GM12878 (cell line): ENCODE measurements around the gene KRTAP10-10. TPM values are rescaled to one million over a fixed set of nuclear protein-coding genes. Genes with fewer than 3 reads are reported as not detected.

Experiments
- ATAC-seq: fragments of 200-7000 bp; cut with Tn5 transposase; 3 replicates; pipeline ENCODE4 v1.9.1; 2020; ENCODE audit warnings: mild to moderate bottlenecking, moderate library complexity
- BruUV-seq: library from RNA; stranded (reverse); fragments of 400-500 nt; replicated peaks from 2 replicates; lab custom pipeline; 2021; lab: Mats Ljungman, UMichigan
- CTCF ChIA-PET: fragments of 300-600 bp; sonication (Branson Sonifier 250); formaldehyde crosslinking; extraction: SDS; loops from one replicate; lab custom pipeline; 2021; ENCODE audit warnings: inconsistent platforms; lab: Yijun Ruan, JAX
- POLR2A ChIA-PET: fragments of 350-600 bp; formaldehyde crosslinking; extraction: SDS; loops from one replicate; lab custom pipeline; 2021; ENCODE audit warnings: inconsistent platforms; lab: Charles Lee
- RAD21 ChIA-PET: fragments of 300-600 bp; sonication (Branson Sonifier 250); formaldehyde crosslinking; loops from one replicate; lab custom pipeline; 2023; ENCODE audit warnings: antibody characterized with exemption; ENCODE audit not compliant: unreplicated experiment; lab: Charles Lee
- SMC1A ChIA-PET: fragments of 300-600 bp; sonication (Branson Sonifier 250); formaldehyde crosslinking; loops from one replicate; lab custom pipeline; 2023; ENCODE audit not compliant: unreplicated experiment, uncharacterized antibody; lab: Charles Lee
- DNase-seq: peaks from one replicate; pipeline ENCODE4 v3.0.0-alpha.2; 2011; ENCODE audit warnings: low read depth, low spot score
- FAIRE-seq: peaks from 3 replicates; lab custom pipeline; 2011; peaks lifted over from hg19 to GRCh38; lab: Jason Lieb, UNC
- H2AFZ ChIP-seq: 2 replicates; pipeline ENCODE4 v1.6.0; 2011; ENCODE audit warnings: low read depth, low read length, control low read depth; ENCODE audit not compliant: control insufficient read depth
- H3K27ac ChIP-seq: 2 replicates; pipeline ENCODE4 v1.5.1; 2011; ENCODE audit warnings: control low read depth; ENCODE audit not compliant: control insufficient read depth, insufficient read depth
- H3K27me3 ChIP-seq, 2 experiments: replicated peaks in 1 of 2; 2 replicates each; pipeline versions ENCODE4 v1.6.0 to v1.6.1; 2011; ENCODE audit warnings: low read length in 1 of 2; ENCODE audit not compliant: control insufficient read depth in 2 of 2, insufficient read depth in 2 of 2
- H3K36me3 ChIP-seq, 2 experiments: 2 replicates each; pipeline ENCODE4 v1.5.1; 2011; ENCODE audit warnings: low read length in 1 of 2; ENCODE audit not compliant: control insufficient read depth in 2 of 2, insufficient read depth in 2 of 2
- H3K4me1 ChIP-seq: 2 replicates; pipeline ENCODE4 v1.6.1; 2011; ENCODE audit warnings: mild to moderate bottlenecking, low read length, moderate library complexity, mixed read lengths; ENCODE audit not compliant: control insufficient read depth, insufficient read depth
- H3K4me2 ChIP-seq: 2 replicates; pipeline ENCODE4 v1.6.0; 2011; ENCODE audit warnings: control low read depth; ENCODE audit not compliant: control insufficient read depth, insufficient read depth
- H3K4me3 ChIP-seq: fragments of 200-600 bp; sonication (generic); 2 replicates; pipeline ENCODE4 v1.5.1; 2016
- H3K79me2 ChIP-seq: 2 replicates; pipeline ENCODE4 v1.6.0; 2011; ENCODE audit warnings: low read length; ENCODE audit not compliant: control insufficient read depth, insufficient read depth
- H3K9ac ChIP-seq: 2 replicates; pipeline ENCODE4 v1.8.0; 2011; ENCODE audit warnings: low read length, control low read depth, mixed read lengths; ENCODE audit not compliant: control insufficient read depth, insufficient read depth
- H3K9me3 ChIP-seq: replicated peaks from 3 replicates; pipeline ENCODE4 v1.5.1; 2011; ENCODE audit warnings: mild to moderate bottlenecking, low read length; ENCODE audit not compliant: control insufficient read depth, insufficient read depth
- H4K20me1 ChIP-seq: 2 replicates; pipeline ENCODE4 v1.6.0; 2011; ENCODE audit not compliant: control insufficient read depth, insufficient read depth
- BMI1 ChIP-seq: fragments of 450-650 bp; IDR thresholded peaks from 2 replicates; pipeline ENCODE4 v1.6.1; 2016; ENCODE audit warnings: mild to moderate bottlenecking, moderate library complexity, borderline replicate concordance
- CHD1 ChIP-seq: IDR thresholded peaks from 2 replicates; pipeline ENCODE4 v1.6.1; 2012; ENCODE audit warnings: low read depth, low read length, improper control_type of control experiment
- ESRRA ChIP-seq: IDR thresholded peaks from 2 replicates; pipeline ENCODE4 v1.6.1; 2012; ENCODE audit warnings: mild to moderate bottlenecking, low read length, improper control_type of control experiment
- ETV6 ChIP-seq, 2 experiments: fragments of 450-650 bp in 1 of 2; IDR thresholded peaks in 1 of 2; conservative IDR thresholded peaks in 1 of 2; 2 replicates each; pipeline ENCODE4 v1.6.1; 2014; ENCODE audit warnings: antibody characterized with exemption in 1 of 2, borderline replicate concordance in 1 of 2, low read depth in 1 of 2, mild to moderate bottlenecking in 1 of 2, moderate library complexity in 1 of 2
- MTA2 ChIP-seq: fragments of 450-650 bp; IDR thresholded peaks from 2 replicates; pipeline ENCODE4 v1.6.1; 2016; ENCODE audit warnings: low read depth, mild to moderate bottlenecking, moderate library complexity
- MYC ChIP-seq: IDR thresholded peaks from 2 replicates; pipeline ENCODE4 v1.6.1; 2011; ENCODE audit warnings: mild to moderate bottlenecking, low read length, moderate library complexity, inconsistent platforms; ENCODE audit not compliant: insufficient read depth, insufficient replicate concordance, insufficient read length, severe bottlenecking
- NFIC ChIP-seq: IDR thresholded peaks from 2 replicates; pipeline ENCODE4 v1.6.1; 2012; ENCODE audit warnings: low read depth, mild to moderate bottlenecking, inconsistent platforms, low read length, moderate library complexity
- RB1 ChIP-seq: fragments of 450-650 bp; formaldehyde crosslinking; IDR thresholded peaks from 2 replicates; pipeline ENCODE4 v1.6.1; 2017; ENCODE audit warnings: mild to moderate bottlenecking, borderline replicate concordance
- SMARCA5 ChIP-seq: fragments of 450-650 bp; IDR thresholded peaks from 2 replicates; pipeline ENCODE4 v1.6.1; 2017; ENCODE audit warnings: mild to moderate bottlenecking
- STAT1 ChIP-seq: fragments of 450-650 bp; conservative IDR thresholded peaks from 2 replicates; pipeline ENCODE4 v1.6.1; 2014; ENCODE audit warnings: antibody characterized with exemption, mild to moderate bottlenecking
- WGBS: methylation state at CpG from one replicate; pipeline ENCODE4 v1.1.6; 2016; ENCODE audit warnings: low lambda C conversion rate; ENCODE audit not compliant: insufficient replicate concordance, insufficient coverage; ENCODE audit errors: missing lambda C conversion rate; 5-methylcytosine and 5-hydroxymethylcytosine counted together
- in situ Hi-C: fragments of 300-500 bp; cut with MboI; formaldehyde crosslinking; loops from 9 replicates; pipeline ENCODE4 v1.14.3; 2018; ENCODE audit warnings: mixed read lengths
- intact Hi-C: fragments of 100-400 bp; cut with micrococcal nuclease; formaldehyde crosslinking; loops from one replicate; pipeline ENCODE4 v1.14.2; 2022; ENCODE audit not compliant: unreplicated experiment
- polyA plus RNA-seq, 11 experiments: library from polyadenylated mRNA; depleted of rRNA in 4 of 11; unstranded in 6 of 11; stranded (reverse) in 5 of 11; fragments of >200 nt; fragmentation: Nextera tagmentation in 4 of 11; fragmentation: Illumina TruSeq in 1 of 11; extraction: Ambion mirVana in 4 of 11; extraction: Trizol in 1 of 11; gene quantifications; 1 replicate in 1 of 11; 2 replicates in 10 of 11; pipeline versions ENCODE4 v1.2.1 to v1.2.3, GENCODE V29; 2011 to 2016; ENCODE audit warnings: inconsistent platforms in 2 of 11, missing spikeins in 2 of 11, low read depth in 1 of 11
- total RNA-seq, 4 experiments: library from RNA; depleted of rRNA in 3 of 4; stranded (reverse); fragments of >200 nt in 3 of 4; fragmentation: Illumina TruSeq in 1 of 4; extraction: Trizol in 1 of 4; gene quantifications; 2 replicates each; pipeline versions ENCODE4 v1.2.1 to v1.2.3, GENCODE V29; 2013 to 2021

KRTAP10-10 gene
- total and polyA plus RNA-seq, 10 of the 15 experiments (the other 5 are each of a cell fraction or from before 2014, with no cell fraction given), result not detected

- SMC1A ChIA-PET, result no interaction called here
- in situ Hi-C loops, result no loop called here
- H3K4me3 ChIP-seq, result no peak overlapping the region
- RAD21 ChIA-PET, result no interaction called here
- no peak overlapping the region for H2AFZ ChIP-seq
- intact Hi-C loops, result no loop called here
- BruUV-seq, result no TSS peak
- H3K9me3 ChIP-seq, result no peaks in the 10 kb centered on the region; the same call in 2 of the 3 replicates
- H3K27me3 ChIP-seq, result no peaks in the 10 kb centered on the region
- ATAC-seq (no peak), FAIRE-seq (no peak), DNase-seq (no peak)
- no peaks in the 10 kb centered on the region for H4K20me1 ChIP-seq
- H3K9ac ChIP-seq, result no peak overlapping the region
- no peak overlapping the region for H3K27ac ChIP-seq
- H3K4me2 ChIP-seq, result no peak overlapping the region
- WGBS, result 41% methylated on average over 6 of the region's 6 CpGs
- H3K36me3 ChIP-seq, result no peaks in the 10 kb centered on the region
- no peaks in the 10 kb centered on the region for H3K79me2 ChIP-seq
- CTCF ChIA-PET, result no interaction called here
- no peaks in the 10 kb centered on the region for H3K4me1 ChIP-seq
- TF ChIP-seq CHD1, result no peak
- TF ChIP-seq ETV6 (conservative IDR thresholded peaks at IDR 0.05 in 1 of 2, IDR thresholded peaks at IDR 0.05 in 1 of 2; ENCODE audit: borderline replicate concordance in 1 of 2, low read depth in 1 of 2), result no peak
- no peak for TF ChIP-seq SMARCA5
- TF ChIP-seq RB1, result no peak
- TF ChIP-seq BMI1, result no peak
- POLR2A ChIA-PET, result no interaction called here
Observed at GRCh38 chr21:44595524-44595923, 41.6 kb upstream of the KRTAP10-10 start.

GRCh38 chr21:44596068-44596725, 41.0 kb upstream of the KRTAP10-10 start:
- DNase-seq (no peak), ATAC-seq (no peak), FAIRE-seq (no peak)
- no peak overlapping the region for H2AFZ ChIP-seq
- TF ChIP-seq NFIC (no peak), ESRRA (no peak), MTA2 (no peak), MYC (no peak), STAT1 (no peak)
- in situ Hi-C loops (no loop called here), intact Hi-C loops (no loop called here)
- no peak overlapping the region for H3K4me2 ChIP-seq
- no TSS peak for BruUV-seq
- SMC1A ChIA-PET, result no interaction called here
- WGBS, result 5% methylated on average over 9 of the region's 9 CpGs
- H3K27ac ChIP-seq, result no peak overlapping the region
- CTCF ChIA-PET, result no interaction called here
- H3K27me3 ChIP-seq, result no peaks in the 10 kb centered on the region
- no peak overlapping the region for H3K4me3 ChIP-seq
- no peaks in the 10 kb centered on the region for H3K79me2 ChIP-seq
- no peaks in the 10 kb centered on the region for H3K4me1 ChIP-seq
- H3K36me3 ChIP-seq, result no peaks in the 10 kb centered on the region
- no peaks in the 10 kb centered on the region; the same call in 2 of the 3 replicates for H3K9me3 ChIP-seq
- no peak overlapping the region for H3K9ac ChIP-seq
- POLR2A ChIA-PET, result interaction anchor here (0.8 kb wide), 1 partner anchor 208 kb away, joined by 5 read pairs; no protein-coding TSS in a partner anchor
- no peaks in the 10 kb centered on the region for H4K20me1 ChIP-seq
- RAD21 ChIA-PET, result no interaction called here
